Mucosa of descending colon (tissue), 3 donors: ENCODE data around the gene TRAM1L1. TPM values are rescaled to one million over a fixed set of nuclear protein-coding genes. Genes with fewer than 3 reads are reported as not detected.

Source experiments
- ATAC-seq: fragments of 200-7000 bp; cut with Tn5 transposase; one replicate; pipeline ENCODE4 v1.9.1; 2020; ENCODE audit warnings: mild to moderate bottlenecking, moderate library complexity
- DNase-seq, 3 donors: peaks; one replicate each; pipeline ENCODE4 v3.0.0-alpha.2; 2020
- H3K36me3 ChIP-seq: fragments of 200-600 bp; one replicate; pipeline ENCODE4 v1.8.0; 2021; ENCODE audit warnings: low read depth, mild to moderate bottlenecking
- H3K4me1 ChIP-seq: fragments of 200-600 bp; one replicate; pipeline ENCODE4 v1.8.0; 2021; ENCODE audit warnings: low read depth, mild to moderate bottlenecking
- H3K4me3 ChIP-seq: fragments of 200-600 bp; one replicate; pipeline ENCODE4 v1.8.0; 2021; ENCODE audit warnings: mild to moderate bottlenecking
- H3K9me3 ChIP-seq: fragments of 200-600 bp; one replicate; pipeline ENCODE4 v1.8.0; 2021; ENCODE audit warnings: mild to moderate bottlenecking
- intact Hi-C, 2 donors: fragments of 100-400 bp; cut with DNase I in 1 of 2; cut with micrococcal nuclease in 1 of 2; formaldehyde crosslinking; loops; one replicate each; pipeline versions ENCODE4 v1.11.0 to v1.11.1; 2022; cut with DNase I, micrococcal nuclease
- total RNA-seq, 3 donors: library from RNA; stranded (reverse); fragmentation: NEBNext Ultra II Directional in 2 of 3; extraction: Animal tissue kit (Norgen Biotek cat#: 25700) in 2 of 3; gene quantifications; one replicate each; pipeline versions ENCODE4 v1.2.1 to v1.2.4, GENCODE V29; 2021 to 2023
- TF ChIP-seq, protein P1 (sequence below): fragments of 200-600 bp; IDR thresholded peaks from one replicate; pipeline ENCODE4 v1.8.0; 2022; ENCODE audit warnings: antibody characterized with exemption, mild to moderate bottlenecking
- donor health status: DM: no; HTN: no; CAD: no; lungs with moderate emphysema.
- donor health status: DM: no; HTN: no; CAD: no.
- donor health status: DM: no; HTN: yes; CAD: no.

TRAM1L1 gene
- total RNA-seq, 3 donors from 2014 or later, result 0.38 to 0.80 (median 0.79) TPM

DNA sequence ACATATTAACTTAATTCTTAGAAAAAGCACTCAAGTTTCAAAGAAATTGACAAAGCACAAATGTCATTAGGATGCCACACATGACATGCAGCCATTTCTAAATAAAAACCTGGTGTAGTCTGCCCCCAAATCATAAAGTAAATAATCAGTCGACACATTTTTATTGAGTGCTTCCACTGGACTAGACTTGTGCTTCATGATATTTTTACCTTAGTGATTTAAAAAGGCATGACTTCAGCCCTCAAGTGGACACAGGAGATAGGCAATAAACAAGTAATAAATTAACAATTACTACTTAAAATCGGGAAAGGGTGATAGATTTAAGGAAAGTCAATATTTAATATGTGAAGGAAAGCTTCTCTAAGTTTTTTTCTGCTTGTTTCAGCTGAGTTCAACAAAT is 7.6 kb downstream of the TRAM1L1 start:
- DNase-seq (no peak), ATAC-seq (no peak)
- intact Hi-C loops, result no loop called here
- no peak overlapping the region for H3K4me3 ChIP-seq
- no peaks in the 10 kb centered on the region for H3K36me3 ChIP-seq
- TF ChIP-seq, protein P1, sequence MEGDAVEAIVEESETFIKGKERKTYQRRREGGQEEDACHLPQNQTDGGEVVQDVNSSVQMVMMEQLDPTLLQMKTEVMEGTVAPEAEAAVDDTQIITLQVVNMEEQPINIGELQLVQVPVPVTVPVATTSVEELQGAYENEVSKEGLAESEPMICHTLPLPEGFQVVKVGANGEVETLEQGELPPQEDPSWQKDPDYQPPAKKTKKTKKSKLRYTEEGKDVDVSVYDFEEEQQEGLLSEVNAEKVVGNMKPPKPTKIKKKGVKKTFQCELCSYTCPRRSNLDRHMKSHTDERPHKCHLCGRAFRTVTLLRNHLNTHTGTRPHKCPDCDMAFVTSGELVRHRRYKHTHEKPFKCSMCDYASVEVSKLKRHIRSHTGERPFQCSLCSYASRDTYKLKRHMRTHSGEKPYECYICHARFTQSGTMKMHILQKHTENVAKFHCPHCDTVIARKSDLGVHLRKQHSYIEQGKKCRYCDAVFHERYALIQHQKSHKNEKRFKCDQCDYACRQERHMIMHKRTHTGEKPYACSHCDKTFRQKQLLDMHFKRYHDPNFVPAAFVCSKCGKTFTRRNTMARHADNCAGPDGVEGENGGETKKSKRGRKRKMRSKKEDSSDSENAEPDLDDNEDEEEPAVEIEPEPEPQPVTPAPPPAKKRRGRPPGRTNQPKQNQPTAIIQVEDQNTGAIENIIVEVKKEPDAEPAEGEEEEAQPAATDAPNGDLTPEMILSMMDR, result no peak
- no peaks in the 10 kb centered on the region for H3K9me3 ChIP-seq
- H3K4me1 ChIP-seq, result no peaks in the 10 kb centered on the region

DNA sequence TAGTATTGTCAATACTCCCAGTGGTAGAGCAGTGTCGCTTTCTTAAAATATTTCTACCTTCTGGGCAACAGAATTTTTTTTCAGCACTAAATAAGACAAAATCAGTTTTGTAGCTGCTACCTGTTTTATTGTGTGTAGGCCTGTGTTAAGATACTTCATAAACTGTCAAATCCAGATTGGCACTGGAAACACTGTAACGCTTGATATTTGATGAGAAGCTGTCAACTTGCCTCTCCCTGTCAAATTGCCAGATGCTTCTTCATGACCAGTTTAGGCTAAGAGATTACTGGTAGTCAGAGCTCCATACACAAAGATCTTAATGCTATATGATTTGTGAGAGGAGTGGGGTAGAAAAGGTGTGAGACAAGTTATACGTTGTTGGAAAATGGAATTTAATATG is 17.3 kb downstream of the TRAM1L1 start:
- Histone ChIP-seq H3K4me3 (no peak overlapping the region), H3K36me3 (no peaks in the 10 kb centered on the region), H3K4me1 (no peaks in the 10 kb centered on the region), H3K9me3 (no peaks in the 10 kb centered on the region)
- intact Hi-C loops, result no loop called here
- no peak for ATAC-seq
- TF ChIP-seq, protein P1, result no peak
- DNase-seq, result no peak

DNA sequence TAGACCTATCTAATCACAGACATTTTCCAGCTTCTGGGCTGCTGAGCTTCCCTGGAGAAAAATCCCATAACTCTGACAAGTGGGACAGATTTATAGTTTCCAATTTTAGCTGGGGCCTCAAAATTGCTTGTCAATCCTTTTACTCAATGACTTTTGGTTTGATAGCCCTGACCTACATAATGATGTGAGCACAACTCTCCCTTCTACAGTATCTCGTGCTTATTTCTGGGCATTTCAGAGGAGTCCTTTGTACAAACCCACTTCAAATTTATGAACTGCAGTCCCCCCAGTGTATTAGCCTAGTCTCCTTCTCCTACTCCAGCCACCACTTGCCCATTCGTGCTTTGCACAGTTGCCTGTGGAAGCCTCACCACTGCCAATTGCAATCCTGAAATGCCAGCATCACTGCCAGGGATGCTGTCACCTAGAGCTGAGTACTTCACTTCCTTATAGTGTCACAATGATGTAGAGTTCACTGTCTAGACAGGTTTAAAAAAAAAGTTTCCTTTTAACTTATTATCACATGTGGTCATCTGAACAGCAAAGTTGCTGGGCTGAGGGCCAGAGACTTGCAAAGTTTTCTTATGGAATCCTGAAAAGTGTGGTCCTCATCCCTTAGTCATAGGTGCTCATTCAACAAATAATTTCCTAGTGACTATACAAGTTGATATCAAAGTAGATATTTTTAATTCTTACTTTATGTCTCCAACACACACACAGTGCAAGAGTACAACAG is 21.2 kb downstream of the TRAM1L1 start:
- H3K36me3 ChIP-seq, result no peaks in the 10 kb centered on the region
- H3K4me1 ChIP-seq, result no peaks in the 10 kb centered on the region
- no peak for DNase-seq
- no peak for ATAC-seq
- no peaks in the 10 kb centered on the region for H3K9me3 ChIP-seq
- H3K4me3 ChIP-seq, result no peak overlapping the region
- intact Hi-C loops, result no loop called here
- TF ChIP-seq, protein P1, result no peak

DNA sequence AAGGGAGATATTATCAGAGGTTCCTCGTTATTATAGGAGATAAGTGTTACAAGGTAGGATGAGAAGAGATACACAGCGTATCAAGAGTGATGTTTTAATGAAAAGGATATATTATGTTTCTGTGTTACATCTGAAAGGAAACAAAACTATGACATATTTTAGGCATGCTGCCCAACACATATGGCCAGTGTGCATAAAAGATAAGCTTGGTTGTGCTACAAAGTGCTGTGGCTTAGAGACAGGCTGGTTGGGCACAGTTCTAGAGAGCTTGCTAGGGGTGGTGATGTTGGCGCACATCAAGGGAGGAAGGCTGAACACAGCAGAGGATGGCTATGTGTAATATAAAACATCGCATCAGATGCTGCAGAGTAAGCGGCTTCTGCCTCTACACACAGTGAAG is 42.4 kb downstream of the TRAM1L1 start:
- ATAC-seq (no peak), DNase-seq (no peak)
- Histone ChIP-seq H3K9me3 (peaks cover 3% of the 10 kb centered on the region), H3K4me3 (no peak overlapping the region), H3K4me1 (no peaks in the 10 kb centered on the region), H3K36me3 (no peaks in the 10 kb centered on the region)
- TF ChIP-seq, protein P1, result no peak
- intact Hi-C loops, result no loop called here
